Amniotic stem cell (primary cell): ENCODE results near the gene MRPL10.
A peak's percentile ranks its signal among the peaks of the same experiment; 100 is the strongest.

Experiments
- DNase-seq: peaks from one replicate; lab custom pipeline; 2025; lab: John Stamatoyannopoulos, UW

MRPL10 gene

GRCh38 chr17:47831003-47831933, at the start of gene MRPL10, which contains the start of gene LRRC46:
Gene MRPL10 (minus strand): TSS chr17:47831541. CDS start chr17:47831511, 30 bp downstream.
Gene LRRC46 (plus strand): TSS chr17:47831670. CDS start chr17:47831990, 320 bp downstream.
- DNase-seq: peak; percentile 94

DNA sequence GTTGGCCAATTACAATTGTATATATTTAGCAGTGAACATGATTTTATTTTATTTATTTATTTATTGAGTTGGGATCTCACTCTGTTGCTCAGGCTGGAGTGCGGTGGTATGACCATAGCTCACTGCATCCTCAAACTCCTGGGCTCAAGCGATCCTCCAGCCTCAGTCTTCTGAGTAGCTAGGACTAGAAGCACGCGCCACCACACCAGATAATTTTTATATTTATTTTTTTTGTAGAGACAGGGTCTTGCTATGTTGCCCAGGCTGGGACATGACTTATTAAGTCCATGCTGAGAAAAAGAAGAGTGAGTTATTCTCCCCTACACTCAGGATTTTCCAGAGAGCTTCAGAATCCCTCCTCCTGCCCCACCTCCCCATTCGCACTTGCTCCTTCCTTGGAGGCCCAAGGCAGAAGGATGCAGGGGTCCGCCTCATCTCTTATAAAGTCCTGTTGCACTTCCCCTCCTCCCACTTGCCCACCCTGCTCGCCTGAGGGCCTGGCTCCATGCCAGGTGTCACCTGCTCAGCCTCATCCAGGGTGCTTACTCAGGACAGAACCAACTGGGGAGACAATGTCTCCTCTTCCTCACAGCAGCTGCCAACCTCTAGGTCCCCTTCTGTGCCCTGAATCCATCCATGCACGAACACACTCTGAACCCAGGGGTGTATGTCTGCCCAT, 48.6 kb upstream of the MRPL10 start:
- no peak for DNase-seq

GRCh38 chr17:47879028-47879585, 47.8 kb upstream of the MRPL10 start:
- no peak for DNase-seq

GRCh38 chr17:47878203-47879027, 47.1 kb upstream of the MRPL10 start:
- no peak for DNase-seq

- no peak for DNase-seq
These were observed 46.2 kb upstream of the MRPL10 start for GRCh38 chr17:47877368-47878034.

- DNase-seq: no peak
These were observed 44.0 kb upstream of the MRPL10 start for GRCh38 chr17:47875011-47875985.

DNA sequence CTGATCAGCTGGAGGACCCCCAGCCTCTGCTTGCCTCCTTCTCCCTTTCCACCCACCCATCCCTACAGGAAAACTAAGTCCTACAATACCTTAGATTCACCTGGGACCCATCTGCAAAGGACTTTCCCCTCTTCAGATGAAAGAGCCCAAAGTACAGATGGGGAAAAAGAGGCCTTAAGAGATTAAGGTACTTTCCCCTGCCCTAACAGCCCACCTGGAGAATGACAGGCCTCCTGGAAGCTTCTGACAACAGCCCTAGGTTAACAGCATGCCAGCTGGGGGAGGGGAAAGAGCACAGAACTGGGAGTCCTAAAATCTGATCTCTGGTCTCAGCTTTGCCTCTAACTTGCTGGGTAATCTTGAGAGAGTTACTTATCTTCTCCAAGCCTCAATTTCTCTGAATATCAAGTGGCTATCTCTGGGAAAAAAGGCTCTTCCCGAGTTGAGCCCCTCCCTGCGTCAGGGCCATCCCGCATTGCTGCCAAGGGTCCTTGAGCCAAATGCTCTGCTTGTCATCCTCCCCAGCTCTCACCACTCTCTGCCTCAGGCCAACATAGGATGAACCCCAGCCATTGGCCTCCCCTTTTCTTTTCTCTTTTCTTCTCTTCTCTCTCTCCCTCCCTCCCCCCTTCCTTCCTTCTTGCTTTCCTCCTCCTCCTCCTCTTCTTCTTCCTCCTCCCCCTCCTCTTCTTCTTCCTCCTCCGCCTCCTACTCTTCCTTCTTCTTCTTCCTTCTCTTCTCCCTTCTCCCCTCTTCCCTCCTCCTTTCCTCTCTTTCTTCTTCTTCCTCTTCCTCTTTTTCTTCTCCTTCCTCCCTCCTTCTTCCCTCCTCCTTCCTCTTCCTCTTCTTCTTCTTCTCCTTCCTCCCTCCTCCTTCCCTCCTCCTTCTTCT, 42.1 kb upstream of the MRPL10 start:
- DNase-seq: no peak

DNA sequence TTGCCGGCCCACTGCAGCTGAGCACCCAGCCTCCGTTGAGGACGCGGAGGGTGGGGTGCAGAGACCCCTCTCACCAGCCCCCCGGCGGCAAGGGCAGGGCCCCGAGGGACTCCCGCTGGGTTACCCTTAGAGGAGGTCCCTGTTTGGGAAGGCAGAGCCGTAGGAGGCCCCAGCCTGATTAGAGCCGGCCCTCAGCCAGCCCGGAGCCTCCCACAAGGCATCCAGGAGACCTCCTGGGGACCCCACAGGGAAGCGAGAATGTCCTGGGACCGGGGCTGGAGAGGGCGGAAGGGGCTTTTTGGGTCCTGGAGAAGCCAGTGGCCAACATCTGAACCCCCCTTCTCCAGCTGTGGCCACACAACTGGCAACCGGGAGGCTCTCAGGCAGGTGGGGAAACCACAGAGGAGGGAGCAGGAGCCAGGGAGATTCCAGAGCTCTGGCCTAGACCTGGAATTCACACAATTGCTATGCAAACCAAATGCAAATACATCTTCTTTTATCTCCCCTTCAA, 41.4 kb upstream of the MRPL10 start:
- no peak for DNase-seq

DNA sequence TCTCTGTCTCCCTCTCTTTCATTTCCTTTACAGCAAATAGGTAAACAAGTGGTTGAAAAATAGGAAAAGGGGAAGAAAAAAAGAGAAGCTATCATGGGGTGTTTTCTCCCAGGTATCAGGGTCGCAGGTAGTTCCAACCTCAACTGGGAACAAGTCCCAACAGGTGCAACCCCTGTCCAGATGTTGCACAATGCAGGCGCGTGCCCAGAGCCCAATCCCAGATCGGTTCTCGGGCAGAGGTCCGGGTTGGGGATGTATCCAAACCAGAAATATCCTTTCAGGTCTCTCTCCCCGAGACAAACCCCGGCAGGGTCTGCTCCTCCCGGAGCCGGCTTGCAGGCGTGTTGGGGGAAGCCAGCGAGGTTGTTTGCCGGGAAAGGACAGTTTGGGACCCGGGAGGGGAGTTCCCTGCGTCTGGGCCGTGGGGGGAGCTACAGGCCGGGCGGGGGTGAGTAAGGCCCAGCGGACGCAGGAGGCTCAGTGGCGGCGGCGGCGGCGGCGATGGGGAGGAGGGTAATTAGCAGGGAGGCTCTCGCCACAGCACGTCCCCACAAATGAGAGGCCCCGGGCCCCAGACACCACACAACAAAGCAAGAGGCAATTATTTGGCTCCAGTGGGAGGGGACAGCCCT, 40.8 kb upstream of the MRPL10 start:
- DNase-seq: no peak

DNA sequence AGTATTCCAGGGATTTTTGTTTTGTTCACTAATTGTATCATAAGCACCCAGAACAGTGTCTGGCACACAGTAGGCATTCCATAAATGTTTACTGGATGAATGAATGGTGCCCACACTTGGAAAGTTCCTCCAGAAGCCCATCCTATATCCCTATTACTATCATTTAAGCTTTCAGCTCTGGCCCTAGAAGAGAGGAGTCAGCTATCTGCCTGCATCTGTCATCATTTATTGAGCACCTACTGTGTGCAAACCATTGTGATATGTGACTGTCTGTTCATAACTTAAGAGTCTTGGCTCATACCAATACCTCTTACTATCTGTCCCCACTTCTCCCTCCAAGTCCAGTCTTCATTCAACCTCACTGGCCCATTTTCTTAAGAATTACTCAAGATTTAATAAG, 39.7 kb upstream of the MRPL10 start:
- no peak for DNase-seq

GRCh38 chr17:47870056-47870455, 38.7 kb upstream of the MRPL10 start:
- DNase-seq: no peak

GRCh38 chr17:47869114-47869513, 37.8 kb upstream of the MRPL10 start:
- no peak for DNase-seq

DNA sequence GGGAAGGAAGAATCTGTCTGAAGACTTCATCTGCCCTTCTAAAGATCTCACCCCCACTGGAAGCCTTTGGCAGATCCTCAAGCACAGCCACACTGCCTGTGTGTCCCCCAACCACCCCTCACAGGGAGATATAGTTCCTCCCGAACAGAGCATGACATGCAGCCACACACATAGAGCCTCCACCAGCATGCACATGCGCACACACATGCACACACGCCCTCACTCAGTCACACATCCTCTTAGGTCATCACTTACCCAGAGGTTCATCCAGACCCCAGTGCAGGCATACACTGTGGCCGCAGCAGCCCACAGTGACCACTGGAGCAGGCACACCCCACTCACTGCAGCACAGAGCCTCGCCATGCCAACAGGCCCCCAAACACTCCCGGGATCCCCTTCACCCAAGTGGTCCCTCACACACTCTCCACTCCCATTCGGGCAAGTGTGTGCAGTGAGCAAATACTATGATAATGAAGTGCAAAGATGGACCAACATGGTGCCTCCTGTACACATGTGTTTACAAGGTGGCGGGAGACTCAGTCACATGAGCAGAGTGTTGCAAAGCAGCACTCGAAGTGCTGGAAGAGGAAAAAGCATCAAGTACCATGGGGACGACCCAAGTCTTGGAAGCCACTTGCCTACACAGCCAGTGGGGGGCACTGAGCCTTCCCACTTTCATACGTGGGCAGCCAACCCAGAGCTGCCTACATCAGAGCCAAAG, 36.6 kb upstream of the MRPL10 start:
- no peak for DNase-seq

- no peak for DNase-seq
These were observed 35.6 kb upstream of the MRPL10 start for GRCh38 chr17:47866941-47867340.

DNA sequence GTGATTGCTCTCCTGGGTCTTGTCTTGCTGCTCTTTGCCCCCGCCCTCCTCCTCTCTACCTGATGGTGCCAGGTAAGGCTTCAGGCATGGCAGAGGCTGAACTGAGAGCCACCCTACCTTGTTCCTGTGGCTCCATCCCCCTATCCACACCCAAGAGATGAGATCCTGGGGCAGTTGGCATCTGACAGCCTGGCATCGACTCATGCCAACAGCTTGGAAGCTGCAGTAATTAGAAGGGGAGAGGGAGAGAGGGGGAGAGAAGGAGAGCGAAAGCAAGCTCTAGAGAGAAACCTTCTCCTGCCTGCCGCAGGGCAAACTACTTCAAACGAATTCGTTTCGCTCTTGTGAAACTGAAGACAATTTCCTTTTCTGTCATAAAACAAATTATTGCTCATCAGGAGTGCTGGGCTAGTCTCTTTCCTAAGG, 33.5 kb upstream of the MRPL10 start:
- no peak for DNase-seq

DNA sequence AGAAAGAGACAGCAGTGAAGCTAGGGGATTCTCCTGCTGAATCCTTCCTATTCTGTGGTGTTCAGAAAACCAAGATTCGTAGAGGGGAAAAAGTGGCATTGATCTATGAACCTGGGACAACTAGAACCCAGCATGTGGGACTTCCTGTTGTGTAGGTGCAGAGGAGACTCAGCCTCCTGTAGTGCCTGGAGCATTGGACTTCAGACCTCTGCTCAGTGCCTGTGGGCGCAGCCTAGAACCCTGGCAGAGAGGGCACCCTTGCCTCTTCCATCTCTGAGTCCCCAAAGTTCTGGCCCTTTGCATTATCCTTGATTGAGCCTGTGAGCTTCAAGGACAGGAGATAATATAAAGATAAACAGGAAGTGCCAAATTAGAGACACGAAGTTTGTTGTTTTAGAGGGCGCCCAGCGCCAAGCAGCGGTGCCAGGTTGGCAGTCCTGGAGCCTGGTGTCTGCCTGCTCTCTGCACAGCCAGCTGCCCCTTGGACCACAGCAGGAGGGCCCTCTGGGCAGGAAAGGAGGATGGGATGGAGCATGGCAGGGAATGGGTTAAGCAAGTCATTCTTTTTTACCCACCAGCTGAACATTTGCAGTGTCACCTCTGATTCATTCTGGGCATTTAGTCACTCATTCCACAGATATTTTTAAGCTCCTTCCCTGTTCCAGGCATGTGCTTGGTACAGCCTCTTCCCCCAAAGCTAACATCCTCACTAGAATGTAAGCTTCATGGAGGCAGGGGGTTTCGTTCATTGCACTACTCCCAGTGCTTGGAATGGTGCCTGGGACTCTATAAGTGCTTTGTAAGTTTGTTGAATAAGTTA, 31.5 kb upstream of the MRPL10 start:
- DNase-seq: peak; percentile 38

- no peak for DNase-seq
These were observed 29.0 kb upstream of the MRPL10 start for GRCh38 chr17:47860386-47860785.
